Measurements from ENCODE around the gene DCAF5.

DNA sequence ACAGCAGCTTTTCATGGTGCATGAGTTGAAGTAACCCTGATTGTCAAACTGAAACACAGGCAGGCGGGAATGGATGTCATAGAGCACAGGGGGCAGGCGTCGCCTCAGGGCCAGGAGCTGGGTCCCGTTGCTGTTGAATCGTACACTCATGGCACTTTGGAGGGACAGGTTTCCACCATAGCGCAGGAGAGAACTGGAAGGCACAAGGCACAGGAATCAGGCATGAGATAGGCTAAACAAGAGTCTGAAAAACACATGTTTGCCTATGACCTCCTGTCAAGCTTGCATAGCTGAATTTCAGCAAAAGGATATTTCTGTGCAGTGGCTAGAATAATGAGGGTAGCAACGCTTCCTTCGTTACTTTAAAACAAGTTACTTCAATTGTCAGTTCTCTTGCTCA lies 61.2 kb downstream of the DCAF5 start:
- TF ChIP-seq, protein P1, sequence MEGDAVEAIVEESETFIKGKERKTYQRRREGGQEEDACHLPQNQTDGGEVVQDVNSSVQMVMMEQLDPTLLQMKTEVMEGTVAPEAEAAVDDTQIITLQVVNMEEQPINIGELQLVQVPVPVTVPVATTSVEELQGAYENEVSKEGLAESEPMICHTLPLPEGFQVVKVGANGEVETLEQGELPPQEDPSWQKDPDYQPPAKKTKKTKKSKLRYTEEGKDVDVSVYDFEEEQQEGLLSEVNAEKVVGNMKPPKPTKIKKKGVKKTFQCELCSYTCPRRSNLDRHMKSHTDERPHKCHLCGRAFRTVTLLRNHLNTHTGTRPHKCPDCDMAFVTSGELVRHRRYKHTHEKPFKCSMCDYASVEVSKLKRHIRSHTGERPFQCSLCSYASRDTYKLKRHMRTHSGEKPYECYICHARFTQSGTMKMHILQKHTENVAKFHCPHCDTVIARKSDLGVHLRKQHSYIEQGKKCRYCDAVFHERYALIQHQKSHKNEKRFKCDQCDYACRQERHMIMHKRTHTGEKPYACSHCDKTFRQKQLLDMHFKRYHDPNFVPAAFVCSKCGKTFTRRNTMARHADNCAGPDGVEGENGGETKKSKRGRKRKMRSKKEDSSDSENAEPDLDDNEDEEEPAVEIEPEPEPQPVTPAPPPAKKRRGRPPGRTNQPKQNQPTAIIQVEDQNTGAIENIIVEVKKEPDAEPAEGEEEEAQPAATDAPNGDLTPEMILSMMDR (conservative IDR thresholded peaks at IDR 0.05 in 1 of 2, IDR thresholded peaks at IDR 0.05 in 1 of 2; ENCODE audit: extremely low read depth in 1 of 2, insufficient read depth in 1 of 2, low read depth in 1 of 2, low read length in 2 of 2) = no peak
- no peak for TF ChIP-seq EZH2 (IDR thresholded peaks at IDR 0.05; ENCODE audit: borderline replicate concordance, low read length)
